ENCODE data around the gene NAGLU.

DNA sequence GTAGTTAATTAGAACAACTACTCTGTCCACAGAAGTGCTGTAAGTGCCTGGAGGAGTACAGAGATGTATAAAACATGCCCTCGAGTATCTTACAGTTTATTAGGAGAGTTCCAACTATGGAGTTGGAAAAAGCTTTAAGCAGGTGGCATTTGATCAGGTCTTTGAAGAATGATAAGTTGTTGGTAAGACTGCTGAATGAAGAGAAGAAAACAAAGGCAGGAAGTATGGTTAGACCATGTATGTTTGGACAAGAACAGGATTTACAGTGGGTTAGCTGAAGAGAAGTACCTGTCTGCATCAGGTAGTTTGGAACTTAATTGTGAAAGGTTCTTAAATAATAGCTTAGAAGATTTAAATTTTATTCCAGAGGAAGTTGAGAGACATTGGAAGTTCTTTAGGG lies 48.0 kb upstream of the NAGLU start:
- TF ChIP-seq, protein P1, sequence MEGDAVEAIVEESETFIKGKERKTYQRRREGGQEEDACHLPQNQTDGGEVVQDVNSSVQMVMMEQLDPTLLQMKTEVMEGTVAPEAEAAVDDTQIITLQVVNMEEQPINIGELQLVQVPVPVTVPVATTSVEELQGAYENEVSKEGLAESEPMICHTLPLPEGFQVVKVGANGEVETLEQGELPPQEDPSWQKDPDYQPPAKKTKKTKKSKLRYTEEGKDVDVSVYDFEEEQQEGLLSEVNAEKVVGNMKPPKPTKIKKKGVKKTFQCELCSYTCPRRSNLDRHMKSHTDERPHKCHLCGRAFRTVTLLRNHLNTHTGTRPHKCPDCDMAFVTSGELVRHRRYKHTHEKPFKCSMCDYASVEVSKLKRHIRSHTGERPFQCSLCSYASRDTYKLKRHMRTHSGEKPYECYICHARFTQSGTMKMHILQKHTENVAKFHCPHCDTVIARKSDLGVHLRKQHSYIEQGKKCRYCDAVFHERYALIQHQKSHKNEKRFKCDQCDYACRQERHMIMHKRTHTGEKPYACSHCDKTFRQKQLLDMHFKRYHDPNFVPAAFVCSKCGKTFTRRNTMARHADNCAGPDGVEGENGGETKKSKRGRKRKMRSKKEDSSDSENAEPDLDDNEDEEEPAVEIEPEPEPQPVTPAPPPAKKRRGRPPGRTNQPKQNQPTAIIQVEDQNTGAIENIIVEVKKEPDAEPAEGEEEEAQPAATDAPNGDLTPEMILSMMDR (IDR thresholded peaks at IDR 0.05; ENCODE audit: low read depth, low read length), result no peak
- TF ChIP-seq EZH2phosphoT487 (IDR thresholded peaks at IDR 0.05; ENCODE audit: low read depth), result no peak

All from OCI-LY3 (cell line).